GM21528 (cell line): Measurements from ENCODE around the gene PGBD5.

ENCODE experiments used
- ATAC-seq: cut with Tn5 transposase; IDR thresholded peaks from one replicate; pipeline ENCODE4 v1.9.1; 2021; ENCODE audit warnings: mild to moderate bottlenecking, moderate library complexity; ENCODE audit not compliant: unreplicated experiment, low FRiP score

Gene PGBD5

DNA sequence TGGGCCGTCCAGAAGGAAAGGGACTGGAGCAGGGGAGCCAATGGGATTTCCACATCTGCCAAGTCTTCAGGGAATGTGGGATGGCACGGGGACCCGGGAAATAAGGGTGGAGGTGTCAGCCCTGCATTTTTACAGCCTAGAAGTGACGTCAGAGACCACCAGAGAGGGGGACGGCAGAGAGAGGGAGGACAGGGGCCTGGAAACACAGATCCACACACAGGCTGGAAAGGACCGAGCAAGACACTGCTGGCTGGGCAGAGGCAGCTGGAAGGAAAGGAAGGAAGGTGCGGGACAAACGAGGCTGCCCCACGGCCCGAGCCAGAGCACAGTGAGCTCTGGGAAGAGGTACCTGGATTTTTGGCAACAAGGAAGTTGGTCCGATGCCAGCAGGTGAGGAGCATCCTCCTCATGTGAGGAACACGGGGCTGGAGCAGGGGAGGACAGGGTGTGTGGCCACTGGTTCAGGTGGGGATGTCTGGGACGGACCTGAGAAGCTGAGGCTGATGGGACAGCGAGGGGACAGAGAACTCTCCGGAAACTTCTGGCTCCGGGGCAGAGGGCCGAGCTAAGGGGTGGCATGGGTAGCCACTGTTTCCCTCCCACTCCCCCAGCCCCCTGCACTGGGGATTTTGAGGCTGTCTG, 138.3 kb downstream of the PGBD5 start:
- no peak for ATAC-seq

DNA sequence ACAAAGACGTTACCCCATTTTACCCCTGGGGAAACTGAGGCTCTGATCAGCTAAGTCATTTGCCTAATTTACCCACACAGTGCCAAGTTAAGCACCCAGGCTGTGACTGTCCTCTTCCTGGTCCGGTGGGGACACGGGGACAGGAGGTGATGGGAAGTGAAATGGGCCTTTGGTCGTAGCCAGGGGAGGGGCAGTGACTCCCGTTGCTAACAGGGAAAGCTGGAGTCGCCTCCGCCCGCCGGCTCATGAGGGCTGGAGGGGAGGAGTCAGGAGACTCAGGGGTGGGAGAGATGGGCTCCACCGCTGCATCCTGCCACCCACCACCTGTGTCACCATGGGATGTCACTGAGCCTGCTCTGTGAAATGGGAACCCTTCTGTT, 139.3 kb downstream of the PGBD5 start:
- ATAC-seq, result no peak

DNA sequence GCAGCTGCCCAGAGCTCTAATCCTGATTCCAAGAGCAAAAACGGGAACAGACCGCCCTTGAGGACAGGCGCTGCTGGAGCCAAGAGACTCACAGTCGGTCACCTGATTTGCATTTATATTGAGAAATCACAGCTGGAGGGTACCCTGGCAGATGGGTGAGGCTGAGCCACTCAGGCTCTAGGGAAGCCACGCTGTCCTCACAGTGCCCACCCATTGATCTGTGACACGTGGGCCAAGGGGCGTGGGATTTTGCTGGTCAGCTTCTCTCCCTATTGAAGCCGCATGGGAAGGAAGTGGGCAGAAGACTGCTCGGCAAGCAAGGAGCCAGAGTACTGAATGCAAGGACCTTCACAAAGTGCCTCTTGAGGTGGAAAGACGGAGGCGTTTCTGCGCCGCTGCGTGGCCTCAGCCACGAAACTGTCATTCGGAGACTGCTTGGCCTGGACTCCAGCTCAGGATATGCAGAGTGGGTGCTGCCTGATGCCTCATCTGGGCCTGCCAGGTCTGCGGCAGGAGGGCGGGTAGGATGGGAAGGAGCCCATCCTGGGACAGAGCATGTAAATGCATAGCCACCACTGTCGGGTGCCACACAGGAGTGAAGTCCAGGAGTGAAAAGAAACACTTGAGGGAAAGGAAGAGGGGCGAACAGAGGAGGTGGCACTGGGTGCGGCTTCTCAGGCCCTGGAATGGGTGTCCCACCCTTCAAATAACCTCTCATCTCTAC, 139.8 kb downstream of the PGBD5 start:
- ATAC-seq, result no peak

DNA sequence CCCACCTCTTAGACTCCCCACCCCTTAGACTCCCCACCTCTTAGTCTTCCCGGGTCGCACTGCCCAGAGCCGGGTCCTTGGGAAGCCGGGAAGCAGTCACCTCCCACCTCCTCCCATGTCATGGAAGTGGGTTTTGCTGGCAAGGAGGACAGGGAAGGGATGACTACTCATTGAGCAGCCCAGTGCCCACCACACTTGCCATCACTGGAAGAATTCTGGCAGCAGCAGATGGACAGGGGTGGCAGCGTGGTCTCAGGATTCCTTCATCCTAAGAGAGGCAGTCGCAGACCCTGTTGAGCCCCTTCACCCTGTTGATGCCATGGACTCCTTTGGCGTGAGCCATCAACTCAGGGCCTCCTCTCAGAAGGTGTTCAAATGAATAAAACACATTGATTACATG, 140.8 kb downstream of the PGBD5 start:
- no peak for ATAC-seq

DNA sequence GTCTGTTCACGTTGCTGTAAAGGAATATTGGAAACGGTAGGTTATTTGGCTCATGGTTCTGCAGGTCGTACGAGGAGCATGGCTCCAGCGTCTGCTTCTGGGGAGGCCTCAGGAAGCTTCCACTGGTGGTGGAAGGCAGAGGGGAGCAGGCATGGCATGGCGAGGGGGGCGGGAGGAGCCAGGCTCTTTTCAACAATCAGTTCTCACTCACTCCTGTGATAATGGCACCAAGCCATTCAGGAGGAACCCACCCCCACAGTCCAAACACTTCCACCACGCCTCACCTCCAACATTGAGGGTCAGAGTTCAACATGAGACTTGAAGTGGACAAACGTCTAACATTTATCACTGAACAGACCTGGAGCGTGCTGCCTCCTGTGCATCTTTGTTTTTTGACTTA, 141.2 kb downstream of the PGBD5 start:
- ATAC-seq, result no peak

DNA sequence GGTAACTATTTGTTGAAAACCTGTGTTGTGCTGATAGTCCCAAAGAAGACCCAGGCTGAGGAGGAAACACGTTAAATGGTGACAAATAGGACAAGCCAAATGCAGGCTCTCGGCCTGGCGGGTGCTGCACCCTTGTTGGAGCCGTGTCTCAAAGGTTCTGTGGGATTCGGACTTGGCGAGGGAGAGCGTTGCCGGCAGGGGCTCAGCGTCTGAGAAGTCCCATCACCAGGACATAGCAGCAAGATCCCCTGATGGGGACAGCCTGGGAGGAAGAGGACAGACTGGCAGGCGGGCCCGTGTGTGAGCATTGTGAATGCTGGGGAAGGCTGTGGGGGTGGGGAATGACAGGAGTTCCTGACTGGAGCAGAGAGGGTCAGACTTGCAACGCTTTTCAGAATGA, 142.5 kb downstream of the PGBD5 start:
- ATAC-seq, result no peak

DNA sequence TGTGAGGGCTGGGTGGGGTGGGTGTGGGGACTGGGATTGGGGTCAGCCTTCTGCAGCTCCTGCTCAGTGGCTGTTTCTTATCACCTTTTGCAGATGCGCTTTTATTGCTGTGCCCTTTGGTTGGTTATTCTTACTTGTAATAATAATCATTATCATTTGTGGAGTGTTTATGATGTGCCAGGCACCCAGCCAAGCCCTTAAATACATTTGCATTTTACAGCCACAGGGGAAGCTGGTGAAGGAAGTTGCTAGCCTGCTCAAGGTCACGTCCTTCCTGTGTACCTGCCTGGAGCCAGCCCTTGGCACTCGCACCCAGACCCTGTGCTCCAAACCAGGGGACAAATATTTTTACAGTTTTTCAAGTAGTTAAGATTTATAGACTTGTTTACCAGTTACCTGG, 144.0 kb downstream of the PGBD5 start:
- ATAC-seq, result no peak

DNA sequence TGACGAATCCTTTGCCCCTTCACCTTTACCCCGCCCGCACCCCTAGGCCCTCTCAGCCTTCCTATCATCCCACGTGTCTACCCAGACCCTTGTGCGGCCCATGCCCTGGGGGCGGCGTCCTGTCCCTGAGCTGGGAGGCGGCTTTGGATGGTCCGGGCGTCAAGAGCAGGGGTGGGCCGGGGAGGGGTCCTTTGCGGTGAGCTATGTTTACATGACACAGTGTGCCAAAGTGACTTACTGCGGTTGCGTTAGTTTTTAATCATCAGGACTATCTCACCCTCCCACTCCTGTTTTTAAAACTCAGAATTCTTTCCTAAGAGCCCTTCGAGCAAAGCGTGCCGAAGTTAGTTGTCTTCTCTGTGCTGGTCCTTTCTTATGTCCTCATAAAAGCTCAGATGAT, 144.6 kb downstream of the PGBD5 start:
- ATAC-seq, result no peak

DNA sequence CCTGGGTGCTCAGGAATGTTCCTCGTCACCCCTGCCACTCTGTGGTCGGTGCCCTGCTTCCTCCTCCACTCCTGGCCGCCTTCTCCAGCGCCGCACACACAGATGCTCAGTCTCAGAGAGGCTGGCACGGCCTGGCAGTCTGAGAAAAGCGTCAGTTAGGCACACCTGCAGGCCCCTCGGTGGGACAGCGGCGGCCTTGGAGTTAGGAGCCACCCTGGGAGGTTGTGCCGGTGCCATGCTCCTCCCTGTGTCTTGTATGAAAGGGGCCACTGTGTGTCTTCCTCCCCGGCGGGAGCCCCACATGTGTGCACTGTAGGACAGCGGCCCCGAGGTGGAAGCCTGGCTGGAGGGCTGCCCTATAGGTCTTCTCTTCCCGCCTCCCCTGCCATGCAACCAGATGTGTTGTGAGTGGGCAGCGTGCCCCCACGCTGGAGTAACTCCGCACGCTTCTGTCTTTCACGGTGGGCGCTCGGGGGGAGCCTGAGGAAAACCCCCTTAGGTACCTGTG, 145.2 kb downstream of the PGBD5 start:
- no peak for ATAC-seq

DNA sequence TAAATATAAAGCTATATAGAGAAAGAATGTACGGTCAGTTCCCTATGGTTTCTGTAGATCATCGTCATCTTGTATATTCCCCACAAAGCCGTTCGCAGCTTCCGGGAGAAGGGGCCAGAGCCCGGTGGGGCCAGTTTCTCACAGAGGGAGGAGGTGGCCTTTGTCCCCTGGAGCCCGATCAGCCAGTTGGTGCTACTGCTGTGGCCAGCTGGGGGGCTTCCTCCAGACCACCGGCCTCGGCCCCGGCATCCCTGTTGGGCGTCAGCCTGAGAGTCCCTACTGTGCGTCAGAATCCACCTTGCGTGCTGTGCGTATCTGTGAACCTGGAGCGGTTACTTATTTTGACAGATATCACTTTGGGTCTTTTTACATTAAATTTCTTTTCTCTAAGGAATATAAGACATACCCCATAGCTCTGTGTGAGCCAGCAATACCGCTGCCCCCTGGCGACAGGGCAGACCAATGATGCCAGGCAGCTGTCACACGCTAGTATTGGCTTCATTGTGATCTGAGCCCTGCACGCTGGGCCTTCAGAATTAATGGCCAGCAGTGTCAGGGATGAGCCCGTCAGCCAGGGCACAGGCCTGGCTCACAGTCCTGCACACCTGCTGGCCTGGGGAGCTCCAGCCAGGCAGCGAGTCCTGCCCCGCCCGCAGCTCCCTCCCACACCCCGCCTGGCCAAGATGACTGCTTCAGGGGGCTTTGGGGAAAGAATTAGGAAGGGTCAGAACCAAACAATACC, 145.9 kb downstream of the PGBD5 start:
- ATAC-seq, result no peak

DNA sequence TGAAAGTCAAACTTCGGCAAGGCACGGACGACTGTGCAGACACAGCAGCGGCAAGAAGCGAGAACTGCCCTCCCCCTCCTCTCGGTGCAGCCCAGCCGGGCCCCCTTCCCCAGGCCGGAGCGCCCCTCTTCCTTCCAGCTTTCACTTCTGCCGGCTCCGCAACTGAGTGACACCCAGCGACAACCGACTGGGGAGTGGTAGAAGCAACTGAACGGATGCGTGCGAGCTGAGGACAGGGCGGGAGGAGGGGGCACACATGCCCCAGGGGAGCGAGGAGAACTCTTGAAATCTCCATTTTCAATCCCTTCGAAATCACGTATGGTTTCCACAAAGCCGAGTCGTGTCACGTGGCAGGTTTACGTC, 146.6 kb downstream of the PGBD5 start:
- no peak for ATAC-seq

DNA sequence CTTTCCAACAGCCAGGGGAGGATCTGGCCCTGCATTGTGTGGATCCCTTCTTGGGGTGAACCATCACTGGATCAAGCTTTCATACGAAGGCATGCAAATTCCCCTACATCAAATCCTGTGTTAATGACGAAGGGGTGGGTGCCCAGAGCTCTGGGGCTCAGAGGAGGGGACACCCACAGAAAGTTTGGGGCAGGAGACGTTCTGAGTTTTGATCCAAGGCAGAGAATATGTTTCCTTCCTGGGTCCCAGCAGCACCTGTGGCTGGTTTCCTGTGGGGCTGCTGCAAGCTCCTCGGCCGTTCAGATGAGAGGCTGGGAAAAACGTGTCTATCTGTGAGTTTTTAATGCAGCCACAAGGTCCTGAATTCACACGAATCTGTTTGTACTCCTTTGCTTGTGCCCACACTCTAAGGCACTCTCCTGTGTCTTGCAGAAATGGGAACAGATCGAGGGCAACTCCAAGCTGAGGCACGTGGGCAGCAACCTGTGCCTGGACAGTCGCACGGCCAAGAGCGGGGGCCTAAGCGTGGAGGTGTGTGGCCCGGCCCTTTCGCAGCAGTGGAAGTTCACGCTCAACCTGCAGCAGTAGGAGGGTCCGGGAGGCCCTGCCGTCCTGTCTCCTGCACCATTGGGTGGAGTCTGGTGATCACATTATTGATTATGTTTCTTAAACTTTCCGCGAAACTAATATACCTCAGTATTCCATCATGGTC, 147.1 kb downstream of the PGBD5 start:
- ATAC-seq, result no peak

DNA sequence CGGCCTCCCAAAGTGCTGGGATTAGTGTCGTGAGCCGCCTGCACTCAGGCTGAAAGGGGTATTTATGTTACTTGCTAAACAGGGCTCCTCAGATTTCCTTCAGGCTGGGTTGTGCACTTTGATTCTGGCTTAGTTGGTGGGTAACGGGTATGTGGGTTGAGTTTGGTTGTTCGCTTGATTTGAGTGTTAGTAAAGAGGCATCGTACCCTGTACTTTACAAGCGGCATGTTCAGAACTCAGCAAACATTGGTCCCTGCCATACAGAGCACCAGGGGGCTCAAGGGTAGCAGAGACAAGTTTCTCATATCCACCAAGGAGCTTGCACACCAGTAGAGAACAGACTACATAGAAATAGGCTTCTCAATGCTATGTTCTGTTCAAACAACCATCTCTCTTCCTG, 147.8 kb downstream of the PGBD5 start:
- no peak for ATAC-seq

DNA sequence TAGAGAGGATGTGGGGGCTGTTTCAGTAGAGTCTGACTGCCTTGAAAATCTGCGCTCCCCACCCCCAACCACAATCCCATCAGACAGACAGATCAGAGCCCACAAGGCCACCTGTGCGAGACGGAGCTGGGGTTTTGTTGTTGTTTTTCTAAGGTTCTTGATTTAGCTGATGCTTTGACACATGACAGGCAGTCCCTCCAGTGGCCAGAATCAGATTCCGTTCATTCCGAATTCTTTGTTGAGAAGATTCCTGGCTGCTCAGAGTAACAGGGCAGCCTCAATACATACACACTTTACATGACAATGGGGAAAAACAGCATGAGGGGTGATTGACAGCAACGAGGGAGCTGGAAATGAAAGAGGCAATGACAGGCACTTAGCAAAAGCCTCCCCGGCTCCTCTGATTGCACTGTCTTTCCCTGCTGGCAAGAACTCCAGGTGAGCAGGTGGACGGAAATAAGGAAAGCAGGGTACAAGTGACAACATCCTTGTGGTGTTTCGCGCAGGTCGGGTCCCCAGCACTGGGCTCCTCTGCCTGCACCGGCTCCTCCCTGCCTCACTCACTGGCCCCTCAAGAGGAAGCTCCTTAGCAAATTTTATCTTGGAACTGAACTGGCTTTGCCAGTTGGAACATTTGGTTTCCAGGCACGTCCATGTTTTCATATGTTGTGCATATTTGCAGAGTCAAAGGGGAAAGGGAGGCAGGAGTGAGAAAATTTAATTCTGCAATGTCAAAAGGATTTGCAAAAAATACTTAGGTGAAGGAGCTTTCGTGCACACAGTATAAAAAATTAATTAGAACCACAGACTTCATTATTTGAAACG, 148.7 kb downstream of the PGBD5 start:
- ATAC-seq, result no peak

DNA sequence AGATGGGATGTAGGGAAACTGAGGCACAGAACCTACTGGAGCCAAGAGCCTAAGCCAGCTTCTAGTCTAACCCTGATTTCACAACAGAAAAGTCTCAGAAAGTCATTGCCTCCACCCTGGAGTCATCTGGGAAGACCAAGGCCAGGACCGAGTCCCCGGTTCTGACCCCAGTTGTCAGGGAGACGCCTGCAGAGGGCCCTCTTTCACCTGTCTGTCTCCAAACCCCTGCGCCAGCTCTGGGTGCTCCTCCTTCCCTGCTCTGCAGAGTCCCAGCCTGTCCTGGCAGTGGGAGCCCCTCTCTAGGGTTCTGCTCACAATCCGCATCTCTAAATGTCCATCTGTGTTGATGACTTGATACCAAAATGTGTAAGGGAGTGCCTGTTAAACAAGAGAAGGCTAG, 149.7 kb downstream of the PGBD5 start:
- no peak for ATAC-seq

DNA sequence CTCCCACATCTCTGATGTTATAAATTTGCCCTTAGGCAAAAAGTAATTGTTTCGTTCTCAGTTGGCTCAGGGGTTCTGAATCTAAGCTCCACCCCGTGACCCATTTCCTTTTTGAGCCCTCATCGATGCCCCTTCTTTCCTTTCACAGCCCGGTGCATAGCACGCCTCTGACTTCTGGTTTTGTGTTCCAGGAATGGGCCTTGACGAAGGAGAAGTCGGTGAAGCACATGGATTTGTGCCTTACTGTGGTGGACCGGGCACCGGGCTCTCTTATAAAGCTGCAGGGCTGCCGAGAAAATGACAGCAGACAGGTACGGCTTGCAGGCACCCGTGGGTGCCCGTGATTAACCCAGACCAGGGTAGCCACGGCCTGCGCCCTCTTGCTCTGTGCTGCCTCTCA, 151.9 kb downstream of the PGBD5 start:
- no peak for ATAC-seq

DNA sequence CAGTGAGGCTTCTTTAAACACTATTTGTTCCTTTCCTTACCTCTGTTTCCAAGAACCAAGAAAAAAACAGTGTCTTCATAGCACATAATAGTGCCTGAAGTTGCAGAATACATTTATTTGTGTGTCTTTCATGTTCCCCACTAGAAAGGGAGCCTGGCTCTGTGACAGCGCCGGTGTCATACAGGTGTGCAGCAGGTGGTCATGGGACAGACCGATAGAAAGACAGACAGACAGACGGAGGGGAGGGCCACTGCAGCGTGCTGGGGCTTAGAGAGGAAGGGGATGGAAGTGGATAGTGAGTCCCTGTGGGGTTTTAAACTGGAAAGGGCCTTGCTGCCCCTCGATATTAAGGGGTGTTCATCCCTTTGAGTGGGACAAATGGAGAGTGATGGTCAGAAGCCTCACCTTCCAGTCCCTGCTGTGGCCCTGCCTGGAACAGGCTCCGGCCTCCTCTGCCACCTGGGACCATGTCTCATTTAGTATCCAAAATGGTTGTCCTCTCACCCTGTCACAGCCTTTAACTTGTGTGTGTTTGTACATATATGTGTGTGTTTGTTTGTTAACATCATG, 152.9 kb downstream of the PGBD5 start:
- no peak for ATAC-seq

DNA sequence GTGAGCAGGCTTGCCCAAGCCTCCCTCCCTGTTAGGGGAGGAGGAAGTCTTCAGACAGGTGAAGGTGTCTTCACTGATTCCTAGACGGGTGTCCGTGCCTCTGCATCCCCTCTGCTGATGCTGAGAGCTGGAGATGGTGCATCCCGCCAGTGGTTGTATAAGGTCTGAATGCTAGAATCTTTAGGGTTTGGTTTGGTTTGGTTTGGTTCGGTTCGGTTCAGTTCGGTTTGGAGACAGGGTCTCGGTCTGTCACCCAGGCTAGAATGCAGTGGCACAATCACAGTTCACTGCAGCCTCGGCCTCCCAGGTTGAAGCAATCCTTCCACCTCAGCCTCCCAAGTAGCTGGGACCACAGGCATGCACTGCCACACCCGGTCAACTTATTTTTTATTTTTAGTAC, 153.6 kb downstream of the PGBD5 start:
- ATAC-seq, result no peak

DNA sequence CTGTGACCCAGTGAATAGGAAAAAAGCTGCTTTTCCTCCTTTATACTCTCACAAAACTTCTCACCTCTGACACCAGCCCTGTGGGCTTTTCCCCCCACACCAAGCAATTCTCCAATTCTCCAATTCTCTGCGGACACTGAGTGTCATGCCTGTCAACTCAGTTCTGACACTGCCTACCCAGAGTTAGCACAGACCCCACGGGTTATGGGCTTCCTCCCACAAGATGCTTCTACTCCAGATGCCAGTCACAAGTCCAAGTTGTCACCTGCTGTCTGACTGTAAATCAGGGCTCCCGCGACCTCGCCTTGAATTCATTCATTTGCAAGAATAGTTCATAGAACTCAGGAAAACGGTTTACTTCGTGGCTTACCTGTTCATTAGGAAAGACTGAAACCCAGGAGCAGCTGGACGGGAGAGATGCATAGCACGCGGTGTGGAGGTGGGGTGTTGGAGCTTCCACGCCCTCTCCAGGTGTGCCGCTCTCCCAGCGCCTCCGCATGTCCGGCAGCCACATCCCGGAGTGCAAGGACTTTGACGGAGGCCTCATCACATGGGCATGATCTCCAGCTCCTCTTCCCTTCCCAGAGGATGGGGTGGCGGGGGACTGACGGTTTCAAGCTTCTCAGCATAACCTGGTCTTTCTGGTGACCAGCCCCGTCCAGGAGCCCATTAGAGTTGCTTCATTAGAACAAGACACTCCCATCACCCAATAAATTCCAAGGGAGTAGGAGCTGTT, 154.7 kb downstream of the PGBD5 start:
- no peak for ATAC-seq
